Endothelial cell of umbilical vein (primary cell): ENCODE results near the gene KCTD19. TPM values are rescaled to one million over a fixed set of nuclear protein-coding genes. Genes with fewer than 3 reads are reported as not detected.

ENCODE experiments used
- BruUV-seq: library from RNA; stranded (reverse); fragments of 400-500 nt; replicated peaks from 2 replicates; lab custom pipeline; 2021; lab: Mats Ljungman, UMichigan
- CTCF ChIA-PET: fragments of 300-600, 350-600 bp; sonication (Branson Sonifier 250); formaldehyde crosslinking; loops from one replicate; lab custom pipeline; 2021; ENCODE audit warnings: antibody characterized with exemption, inconsistent platforms; lab: Charles Lee
- POLR2A ChIA-PET: fragments of 300-600, 350-600 bp; sonication (Branson Sonifier 250); formaldehyde crosslinking; loops from one replicate; lab custom pipeline; 2021; ENCODE audit warnings: antibody characterized with exemption, inconsistent platforms; lab: Charles Lee
- DNase-seq: peaks from one replicate; pipeline ENCODE4 v3.0.0-alpha.2; 2011; ENCODE audit warnings: low read depth, low spot score
- FAIRE-seq: peaks from 2 replicates; lab custom pipeline; 2011; peaks lifted over from hg19 to GRCh38; lab: Jason Lieb, UNC
- H2AFZ ChIP-seq: 2 replicates; pipeline ENCODE4 v1.6.0; 2012; ENCODE audit warnings: low read depth, low read length, control low read depth, inconsistent platforms
- H3K27ac ChIP-seq: 2 replicates; pipeline ENCODE4 v1.5.1; 2011; ENCODE audit warnings: low read depth, mild to moderate bottlenecking, control low read depth, low read length, moderate library complexity; ENCODE audit not compliant: insufficient read depth
- H3K27me3 ChIP-seq, 2 experiments: 2 replicates each; pipeline versions ENCODE4 v1.6.0 to v1.6.1; 2011; ENCODE audit warnings: low read length in 2 of 2, mixed read lengths in 1 of 2; ENCODE audit not compliant: control insufficient read depth in 2 of 2, insufficient read depth in 2 of 2
- H3K36me3 ChIP-seq, 2 experiments: 2 replicates in 1 of 2; 3 replicates in 1 of 2; pipeline ENCODE4 v1.5.1; 2011; ENCODE audit warnings: low read length in 2 of 2, mild to moderate bottlenecking in 1 of 2, moderate library complexity in 1 of 2; ENCODE audit not compliant: control insufficient read depth in 2 of 2, insufficient read depth in 2 of 2; ENCODE audit errors: extremely low read depth in 1 of 2
- H3K4me1 ChIP-seq: 3 replicates; pipeline ENCODE4 v1.5.1; 2011; ENCODE audit warnings: mild to moderate bottlenecking, low read length; ENCODE audit not compliant: control insufficient read depth, insufficient read depth; ENCODE audit errors: extremely low read depth
- H3K4me2 ChIP-seq: 2 replicates; pipeline ENCODE4 v1.6.1; 2011; ENCODE audit warnings: low read length, control low read depth, mixed read lengths; ENCODE audit not compliant: insufficient read depth
- H3K4me3 ChIP-seq, 3 experiments: fragments of 200-600 bp in 1 of 3; sonication (generic), shearing (Covaris generic) in 1 of 3; replicated peaks in 1 of 3; 2 replicates each; pipeline ENCODE4 v1.5.1; 2011 to 2016; ENCODE audit warnings: control low read depth in 3 of 3, low read length in 3 of 3, mild to moderate bottlenecking in 2 of 3, inconsistent platforms in 1 of 3, low read depth in 1 of 3, moderate library complexity in 1 of 3; ENCODE audit not compliant: insufficient read depth in 1 of 3
- H3K79me2 ChIP-seq: 2 replicates; pipeline ENCODE4 v1.6.0; 2012; ENCODE audit warnings: low read length, inconsistent platforms; ENCODE audit not compliant: control insufficient read depth, insufficient read depth
- H3K9ac ChIP-seq: replicated peaks from 2 replicates; pipeline ENCODE3; 2011; ENCODE audit warnings: low read length, control low read depth; ENCODE audit not compliant: insufficient read depth; ENCODE audit errors: extremely low read depth
- H3K9me1 ChIP-seq: replicated peaks from 3 replicates; pipeline ENCODE4 v1.6.0; 2011; ENCODE audit warnings: mild to moderate bottlenecking, low read length; ENCODE audit not compliant: control insufficient read depth, insufficient read depth; ENCODE audit errors: extremely low read depth
- H3K9me3 ChIP-seq: replicated peaks from 2 replicates; pipeline ENCODE4 v1.5.1; 2012; ENCODE audit warnings: low read length, inconsistent platforms; ENCODE audit not compliant: control insufficient read depth, insufficient read depth
- H4K20me1 ChIP-seq: replicated peaks from 2 replicates; pipeline ENCODE3; 2011; ENCODE audit warnings: mild to moderate bottlenecking, low read length; ENCODE audit not compliant: control insufficient read depth, insufficient read depth; ENCODE audit errors: extremely low read depth
- FOS ChIP-seq: IDR thresholded peaks from 2 replicates; pipeline ENCODE4 v1.6.1; 2011; ENCODE audit warnings: mild to moderate bottlenecking, low read length, moderate library complexity, borderline replicate concordance; ENCODE audit not compliant: insufficient read depth
- GATA2 ChIP-seq: IDR thresholded peaks from 2 replicates; pipeline ENCODE4 v1.7.0; 2011; ENCODE audit warnings: low read depth, mild to moderate bottlenecking, moderate library complexity, mixed read lengths, low read length; ENCODE audit not compliant: insufficient read length, insufficient read depth
- MAX ChIP-seq: IDR thresholded peaks from 2 replicates; pipeline ENCODE4 v1.6.1; 2011; ENCODE audit not compliant: insufficient read depth, insufficient read length
- MYC ChIP-seq: IDR thresholded peaks from one replicate; pipeline ENCODE4 v1.6.1; 2011; ENCODE audit warnings: mild to moderate bottlenecking, low read depth, low read length
- dilution Hi-C: fragments of 300-500 bp; cut with MboI; formaldehyde crosslinking; loops from one replicate; pipeline ENCODE4 v1.15.0; 2019; ENCODE audit warnings: low sequenced_read_pairs; ENCODE audit not compliant: extremely low pct_ligation_motif_present
- intact Hi-C: fragments of 100-400 bp; cut with micrococcal nuclease; formaldehyde crosslinking; loops from one replicate; pipeline ENCODE4 v1.10.0; 2022
- polyA plus RNA-seq, 4 experiments: library from polyadenylated mRNA; depleted of rRNA in 3 of 4; stranded (reverse) in 3 of 4; unstranded in 1 of 4; fragments of >200 nt; gene quantifications; 2 replicates each; pipeline versions ENCODE4 v1.2.1 to v1.2.3, GENCODE V29; 2011 to 2012; ENCODE audit warnings: missing spikeins in 1 of 4
- total RNA-seq: library from RNA; stranded (reverse); gene quantifications from 2 replicates; pipeline ENCODE4 v1.2.3, GENCODE V29; 2021

KCTD19 gene
- total and polyA plus RNA-seq, 2 donors (not counting 3 experiments of a cell fraction or from before 2014, with no cell fraction given): 0.21 to 0.44 TPM

DNA sequence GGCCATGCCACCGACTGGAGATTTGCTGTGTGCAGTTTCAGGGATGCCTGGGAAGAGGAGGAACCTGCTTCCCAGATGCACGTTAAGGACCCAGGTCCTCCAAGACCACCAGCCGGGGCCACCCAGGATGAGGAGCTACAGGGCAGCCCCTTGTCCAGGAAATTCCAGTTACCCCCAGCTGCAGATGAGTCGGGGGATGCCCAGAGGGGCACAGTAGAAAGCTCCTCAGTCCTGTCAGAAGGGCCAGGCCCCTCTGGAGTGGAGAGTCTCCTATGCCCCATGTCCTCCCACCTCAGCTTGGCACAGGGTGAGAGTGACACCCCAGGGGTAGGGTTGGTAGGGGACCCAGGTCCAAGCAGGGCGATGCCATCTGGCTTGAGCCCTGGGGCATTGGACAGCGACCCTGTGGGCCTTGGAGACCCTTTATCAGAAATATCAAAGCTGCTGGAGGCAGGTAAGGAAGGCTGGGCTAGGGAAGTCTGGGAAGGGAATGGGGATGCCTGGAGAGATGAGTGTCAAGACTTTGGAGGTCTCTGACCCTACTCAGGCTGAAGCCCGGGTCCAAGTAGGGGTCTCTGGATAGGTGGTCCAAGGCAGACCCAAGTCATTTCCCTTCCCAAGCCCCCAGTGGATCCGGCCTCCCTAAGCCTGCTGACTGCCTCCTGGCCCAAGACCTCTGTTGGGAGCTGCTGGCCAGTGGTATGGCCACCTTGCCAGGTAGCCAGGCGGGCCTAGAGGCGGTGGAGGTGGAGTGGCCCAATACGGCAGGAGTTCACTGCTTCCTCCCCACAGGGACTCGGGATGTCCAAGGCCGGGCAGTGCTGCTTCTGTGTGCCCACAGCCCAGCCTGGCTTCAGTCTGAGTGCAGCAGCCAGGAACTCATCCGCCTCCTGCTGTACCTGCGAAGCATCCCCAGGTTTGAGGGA, 46.2 kb downstream of the KCTD19 start:
- no peak for TF ChIP-seq MAX
- TF ChIP-seq MYC: no peak
- TF ChIP-seq GATA2: no peak
- no peak for TF ChIP-seq FOS
- peaks cover 8% of the 10 kb centered on the region for H3K79me2 ChIP-seq
- no peaks in the 10 kb centered on the region for H4K20me1 ChIP-seq
- DNase-seq (no peak), FAIRE-seq (no peak)
- BruUV-seq: TSS peak; percentile 13
- peaks cover 21% of the 10 kb centered on the region for H3K4me1 ChIP-seq
- H2AFZ ChIP-seq: no peak overlapping the region
- dilution Hi-C loops (no loop called here), intact Hi-C loops (no loop called here)
- POLR2A ChIA-PET: no interaction called here
- no peak overlapping the region for H3K4me3 ChIP-seq
- H3K27ac ChIP-seq: no peak overlapping the region
- no peak overlapping the region for H3K4me2 ChIP-seq
- H3K27me3 ChIP-seq: no peaks in the 10 kb centered on the region
- H3K9me3 ChIP-seq: no peaks in the 10 kb centered on the region
- CTCF ChIA-PET: interaction anchor here (1.0 to 2.7 kb wide), 3 partner anchors 13 to 148 kb away, joined by 3 to 10 read pairs (median 4); no protein-coding TSS in a partner anchor
- H3K9ac ChIP-seq: no peak overlapping the region
- no peaks in the 10 kb centered on the region for H3K9me1 ChIP-seq
- H3K36me3 ChIP-seq: peaks cover 0 to 3% of the 10 kb centered on the region in 2 experiments
